ENCODE measurements around the gene KIF13A. TPM values are rescaled to one million over a fixed set of nuclear protein-coding genes. Genes with fewer than 3 reads are reported as not detected.
"Not testable (repeated sequence)": the region's sequence is repeated elsewhere in the genome, so short reads cannot be mapped to it uniquely, and the experiment has no call there.

KIF13A gene
- polyA plus RNA-seq, 1 donor: 34.1 TPM

DNA sequence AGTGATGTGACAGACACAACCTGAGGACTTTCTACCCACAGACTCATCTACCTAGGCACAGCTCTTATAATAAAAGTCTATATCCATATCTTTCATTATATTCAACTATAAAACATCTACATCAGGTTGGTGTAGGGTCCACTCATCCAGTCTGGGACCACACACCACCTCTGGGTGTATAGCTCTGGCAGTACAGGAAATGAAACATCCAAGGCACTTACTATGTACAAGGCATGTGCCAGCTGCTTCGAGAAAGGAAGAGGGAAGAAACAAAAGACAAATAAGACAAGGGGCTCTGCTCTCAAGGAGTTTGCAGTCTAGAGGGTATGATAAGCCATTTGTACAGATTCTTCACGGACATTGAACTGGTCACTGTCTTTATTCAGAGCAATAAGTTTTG, 18.6 kb downstream of the KIF13A start:
- DNase-seq (ENCODE audit: low read depth): no peak

DNA sequence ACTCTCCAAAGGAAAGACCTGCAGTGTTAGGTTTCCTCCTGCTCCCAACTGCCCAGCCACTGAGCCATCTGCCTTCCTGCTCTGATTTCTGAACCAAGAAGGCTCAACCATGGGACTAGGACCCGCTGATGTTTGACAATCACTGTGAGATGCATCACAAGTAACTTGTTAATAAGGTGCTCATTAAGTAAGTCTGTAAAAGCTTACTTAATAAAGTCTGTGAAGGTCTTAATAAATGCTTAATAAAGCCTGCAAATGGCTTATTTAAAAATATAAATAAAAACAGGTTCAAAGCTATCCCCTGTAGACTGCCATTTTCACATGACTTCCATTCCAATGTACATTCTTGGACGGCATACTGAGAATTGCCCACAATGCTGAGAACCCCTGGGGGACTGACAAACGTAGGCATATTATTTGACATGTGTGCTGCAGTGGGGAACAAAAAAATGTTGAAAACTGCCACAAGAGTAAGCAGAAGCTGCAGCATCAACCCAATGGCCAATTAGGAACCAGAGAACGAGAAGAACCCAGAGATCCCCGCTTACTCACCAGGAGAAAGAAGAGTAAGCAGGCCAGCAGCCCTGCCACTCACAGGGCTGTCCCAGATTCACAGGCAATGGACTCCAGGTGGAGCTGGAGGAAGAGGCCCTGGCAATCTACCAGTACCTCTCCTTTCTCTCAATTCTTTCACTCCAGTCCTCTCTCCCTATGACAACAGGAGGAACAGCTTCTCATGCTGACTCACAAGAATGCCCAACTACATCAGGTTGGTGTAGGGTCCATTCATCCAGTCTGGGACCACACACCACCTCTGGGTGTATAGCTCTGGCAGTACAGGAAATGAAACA, 19.5 kb downstream of the KIF13A start:
- DNase-seq (ENCODE audit: low read depth): no peak

DNA sequence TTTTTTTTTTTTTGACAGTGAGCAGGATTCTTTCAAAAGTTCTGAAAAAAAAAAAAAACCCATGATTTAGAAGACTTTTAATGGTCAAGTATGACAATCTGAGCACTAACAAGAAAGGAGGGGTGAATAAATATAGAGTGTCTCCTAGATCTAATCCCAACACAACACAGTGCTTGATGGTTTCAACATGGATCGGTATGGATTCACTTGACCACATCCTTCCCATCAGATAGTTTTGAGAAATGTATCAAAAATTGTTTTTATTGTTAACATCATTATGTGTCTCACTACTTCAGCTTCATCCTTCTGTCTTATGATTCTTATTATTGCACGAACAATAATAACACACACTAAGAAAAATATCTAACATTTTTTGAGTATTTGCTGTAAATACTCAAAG, 21.0 kb downstream of the KIF13A start:
- DNase-seq (ENCODE audit: low read depth): no peak

DNA sequence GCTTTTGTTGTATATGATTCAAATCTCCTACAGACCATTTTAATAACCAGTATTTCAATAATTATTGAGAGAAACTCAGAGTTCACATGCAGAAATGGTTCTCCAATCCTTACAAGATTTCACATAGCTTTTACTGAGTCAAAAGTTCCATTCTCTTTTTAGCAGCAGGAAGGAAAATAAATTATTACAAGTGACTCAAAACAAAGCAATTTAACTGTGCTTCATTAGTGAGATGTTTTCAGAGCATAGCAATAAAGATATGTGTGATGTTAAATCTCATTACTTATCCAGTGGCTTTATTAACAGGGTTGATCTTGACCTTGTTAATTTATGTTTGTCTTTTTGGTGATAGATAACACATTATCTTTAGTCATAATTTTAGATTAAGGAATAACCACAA, 22.0 kb downstream of the KIF13A start:
- DNase-seq (ENCODE audit: low read depth): no peak

DNA sequence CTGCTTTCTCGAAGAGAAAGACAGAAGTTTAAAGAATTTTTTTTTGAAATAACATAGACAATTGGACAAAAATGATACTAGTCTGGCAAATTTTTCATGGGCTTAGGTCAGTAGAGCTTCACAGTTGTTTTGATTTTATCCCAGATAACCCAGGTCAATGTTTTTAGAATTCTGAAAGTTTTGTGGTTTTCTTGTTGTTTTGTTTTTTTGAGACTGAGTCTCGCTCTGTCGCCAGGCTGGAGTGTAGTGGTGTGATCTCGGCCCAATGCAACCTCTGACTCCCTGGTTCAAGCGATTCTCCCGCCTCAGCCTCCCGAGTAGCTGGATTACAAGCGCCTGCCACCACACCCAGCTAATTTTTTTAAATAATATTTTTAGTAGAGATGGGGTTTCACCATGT, 22.8 kb downstream of the KIF13A start:
- DNase-seq (ENCODE audit: low read depth): no peak

DNA sequence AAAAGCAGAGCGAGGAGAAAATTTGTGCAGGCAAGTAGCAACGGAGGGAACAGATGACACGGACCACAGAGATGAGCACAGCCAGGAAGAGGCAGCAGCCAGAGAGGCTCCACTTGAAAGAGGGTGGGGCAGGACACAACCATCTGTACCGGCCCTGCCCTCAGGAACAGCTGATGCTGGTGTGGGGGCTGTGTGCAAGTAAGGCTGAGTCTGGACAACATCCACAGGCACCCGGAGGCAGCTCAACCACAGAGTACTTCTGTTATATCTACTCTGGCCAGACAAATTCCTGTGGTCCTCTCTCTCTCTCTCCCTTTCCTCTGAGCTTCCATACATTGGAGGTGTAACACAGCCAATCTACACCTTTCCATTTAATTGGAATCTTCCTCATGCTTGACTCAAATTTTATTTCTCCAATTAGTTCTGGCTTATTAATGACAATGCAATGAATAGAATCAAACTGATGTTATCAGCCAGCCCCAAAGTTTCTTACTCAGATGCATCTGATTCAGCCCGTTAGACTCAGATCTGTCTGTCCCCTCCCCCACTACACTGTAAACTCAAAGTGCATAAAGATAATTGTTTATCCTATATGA, 24.9 kb downstream of the KIF13A start:
- no peak for DNase-seq (ENCODE audit: low read depth)

DNA sequence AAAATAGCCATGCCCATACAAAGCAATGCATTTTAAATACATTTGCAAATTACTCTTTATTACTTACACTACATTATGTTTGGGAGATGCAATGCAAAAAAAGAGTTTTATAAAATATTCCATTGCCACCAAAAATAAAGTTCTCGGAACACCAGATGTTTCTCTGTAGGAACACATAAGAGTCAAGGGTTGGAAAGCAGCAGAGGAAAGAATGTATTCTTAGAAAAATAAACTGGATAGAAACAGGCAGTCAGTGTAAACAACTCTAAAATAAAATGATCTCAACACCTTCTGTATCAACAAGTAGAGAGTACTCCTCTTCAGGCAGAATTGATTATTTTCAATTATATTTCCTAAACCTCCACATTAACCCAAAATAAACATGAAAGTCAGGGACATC, 28.1 kb downstream of the KIF13A start:
- DNase-seq (ENCODE audit: low read depth): peak; percentile 16

DNA sequence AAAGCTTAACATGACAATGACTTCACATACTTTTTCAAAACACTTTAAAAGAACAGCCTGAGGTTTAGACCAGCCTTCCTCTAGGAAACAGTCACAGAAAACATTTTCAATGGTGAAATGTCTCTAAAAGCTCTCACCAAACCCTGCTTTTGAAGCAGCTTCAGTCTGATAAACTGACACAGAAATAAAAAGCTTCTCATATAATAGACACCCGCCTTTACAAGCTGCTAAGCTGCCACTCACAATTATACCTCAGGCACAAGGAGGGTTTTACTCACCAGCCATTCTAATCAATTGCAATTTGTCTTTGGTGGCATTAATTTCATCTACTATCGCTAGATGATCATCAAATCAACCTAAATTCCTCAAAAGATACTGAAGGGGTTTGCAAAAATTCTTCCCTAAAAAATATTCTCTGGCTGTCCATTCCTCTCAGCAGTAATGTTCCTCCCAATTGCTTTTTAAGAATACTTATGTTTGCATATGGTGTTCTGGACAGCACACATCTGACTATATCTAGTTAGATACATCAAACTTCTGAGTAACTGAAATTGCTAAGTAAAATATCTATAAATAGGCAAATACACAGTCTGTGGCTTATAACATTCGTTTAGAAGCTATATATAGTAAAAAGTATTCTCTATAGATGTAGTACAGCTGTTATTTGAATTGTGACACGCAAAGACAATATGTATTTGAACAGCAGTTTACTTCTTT, 29.4 kb downstream of the KIF13A start:
- no peak for DNase-seq (ENCODE audit: low read depth)

DNA sequence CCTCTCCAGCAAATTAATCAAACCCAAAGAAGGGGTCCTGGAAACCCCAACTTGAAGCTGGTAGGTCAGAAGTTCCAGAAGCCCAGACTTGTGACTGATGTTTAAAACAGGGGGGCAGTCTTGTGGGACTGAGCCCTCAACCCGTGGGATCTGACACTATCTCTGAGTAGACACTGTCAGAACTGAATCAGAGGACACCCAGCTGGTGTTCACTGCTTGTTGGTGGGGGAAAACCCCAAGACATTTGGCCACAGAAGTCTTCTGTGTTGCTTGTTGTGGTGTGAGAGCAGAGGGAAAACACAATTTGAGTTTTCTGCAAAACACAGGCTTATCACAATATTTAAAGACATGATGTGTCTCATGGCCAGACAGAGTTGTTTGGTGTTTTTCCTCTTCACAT, 29.9 kb downstream of the KIF13A start:
- no peak for DNase-seq (ENCODE audit: low read depth)

DNA sequence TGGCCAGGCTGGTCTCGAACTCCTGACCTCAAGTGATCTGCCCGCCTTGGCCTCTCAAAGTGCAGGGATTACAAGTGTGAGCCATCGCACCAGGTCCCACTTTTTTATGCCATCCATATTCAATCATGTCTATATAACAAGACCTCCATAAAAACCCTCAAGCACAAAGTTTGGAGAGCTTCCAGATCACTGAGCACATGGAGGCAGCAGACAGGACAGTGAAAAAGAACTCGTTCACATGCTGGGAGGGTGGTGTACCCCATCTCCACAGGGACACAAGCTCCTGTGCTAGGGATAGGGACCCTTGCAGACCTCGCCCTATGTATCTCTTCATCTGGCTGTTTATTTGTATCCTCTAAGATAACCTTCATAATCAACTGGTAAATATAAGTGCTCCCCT, 30.3 kb downstream of the KIF13A start:
- DNase-seq (ENCODE audit: low read depth): no peak

DNA sequence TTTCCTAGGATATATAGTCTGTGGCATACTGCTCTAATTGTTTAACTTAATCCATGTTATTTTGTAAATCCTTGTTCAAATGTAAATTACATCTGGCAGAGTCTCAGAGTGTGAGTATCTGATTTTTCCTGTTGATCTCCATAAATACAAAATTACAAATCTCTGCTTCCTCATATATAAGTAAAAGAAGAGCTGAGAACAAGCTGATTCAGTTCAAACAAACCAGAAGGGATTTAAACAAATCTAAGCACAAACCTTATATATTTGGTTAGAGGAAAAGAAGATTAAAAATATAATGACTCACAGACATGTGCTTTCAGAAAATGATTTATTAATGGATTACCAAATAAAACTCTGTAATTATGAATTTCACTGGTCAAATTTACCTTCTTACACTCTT, 37.3 kb downstream of the KIF13A start:
- DNase-seq (ENCODE audit: low read depth): no peak

DNA sequence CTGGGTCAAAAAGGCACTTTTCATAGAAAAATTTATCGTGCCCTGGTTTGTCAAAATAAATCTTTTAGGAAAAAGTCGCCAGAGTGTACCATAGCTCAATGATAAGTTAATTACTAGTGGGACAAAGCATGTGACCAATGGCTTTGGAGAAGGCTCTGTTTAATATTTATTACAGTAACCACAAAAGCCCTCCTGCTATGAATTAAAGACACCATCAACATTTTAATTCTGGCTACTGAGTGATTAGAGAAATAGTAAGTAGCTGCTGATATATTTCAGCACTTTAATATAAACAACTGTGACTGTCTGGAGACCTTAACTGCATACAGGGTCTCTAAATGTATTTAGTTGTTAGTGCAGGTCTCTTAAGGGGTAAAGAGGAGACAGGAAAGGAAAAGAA, 38.3 kb downstream of the KIF13A start:
- DNase-seq (ENCODE audit: low read depth): no peak

DNA sequence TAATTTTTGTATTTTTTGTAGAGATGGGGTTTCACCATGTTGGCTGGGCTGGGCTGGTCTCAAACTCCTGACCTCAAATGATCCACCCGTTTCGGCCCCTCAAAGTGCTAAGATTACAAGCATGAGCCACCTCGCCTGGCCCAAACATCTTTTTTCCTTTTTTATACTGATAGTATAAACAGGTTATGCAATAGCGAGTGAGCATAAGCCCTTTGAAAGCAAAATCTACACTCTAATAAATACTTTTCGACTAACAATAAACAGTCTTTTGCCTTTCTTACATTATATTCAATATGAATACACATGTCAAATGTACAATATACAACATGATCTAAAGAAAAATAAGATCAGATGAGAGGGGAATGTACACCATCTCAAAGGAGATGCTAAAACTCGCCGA, 38.7 kb downstream of the KIF13A start:
- no peak for DNase-seq (ENCODE audit: low read depth)

DNA sequence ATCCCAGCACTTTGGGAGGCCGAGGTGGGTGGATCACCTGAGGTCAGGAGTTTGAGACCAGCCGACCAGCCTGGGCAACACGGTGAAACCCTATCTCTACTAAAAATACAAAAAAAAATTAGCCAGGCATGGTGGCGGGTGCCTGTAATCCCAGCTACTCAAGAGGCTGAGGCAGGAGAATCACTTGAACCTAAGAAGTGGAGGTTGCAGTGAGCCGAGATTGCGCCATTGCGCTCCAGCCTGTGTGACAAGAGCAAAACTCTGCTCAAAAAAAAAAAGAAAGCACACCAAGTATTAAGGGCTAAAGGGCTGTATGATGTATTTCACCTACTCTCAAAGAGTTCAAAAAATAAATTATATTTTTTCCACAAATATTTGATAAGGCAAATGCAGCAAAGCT, 39.9 kb downstream of the KIF13A start:
- DNase-seq (ENCODE audit: low read depth): not testable (repeated sequence)

DNA sequence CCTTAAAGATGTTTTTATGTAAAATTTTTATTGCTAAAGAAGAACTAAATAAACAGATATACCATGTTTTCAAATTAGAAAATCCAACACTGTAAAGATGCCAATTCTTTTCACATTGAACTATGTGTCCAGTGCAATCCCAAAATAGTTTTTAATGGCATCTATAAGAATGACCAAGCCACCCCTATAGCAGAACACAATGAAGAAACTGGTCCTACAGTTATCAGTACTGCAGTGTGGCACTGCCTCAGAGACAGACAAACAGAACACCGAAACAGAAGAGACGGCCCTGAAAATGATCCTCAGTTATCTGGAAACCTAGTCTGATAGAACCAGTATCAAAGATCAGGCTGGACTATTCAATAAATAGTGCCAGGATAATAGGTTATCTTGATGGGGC, 41.9 kb downstream of the KIF13A start:
- DNase-seq (ENCODE audit: low read depth): no peak

DNA sequence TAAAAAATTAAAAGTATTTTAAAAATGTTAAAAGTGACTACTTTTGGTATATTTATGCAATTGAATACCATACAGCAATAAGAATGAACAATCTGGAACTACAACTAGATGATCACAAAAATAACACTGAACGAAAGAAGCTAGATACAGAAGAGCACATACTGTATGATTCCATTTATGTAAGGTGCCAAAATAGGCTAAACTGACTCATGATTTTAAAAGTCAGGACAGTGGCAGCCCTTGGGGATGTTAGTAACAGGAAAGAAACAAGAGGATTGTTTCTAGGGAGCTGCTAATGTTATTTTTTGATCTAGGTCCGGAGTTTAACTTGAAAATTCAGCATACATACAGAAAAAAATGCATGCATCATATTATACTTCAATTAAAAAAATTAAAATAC, 42.3 kb downstream of the KIF13A start:
- DNase-seq (ENCODE audit: low read depth): no peak

DNA sequence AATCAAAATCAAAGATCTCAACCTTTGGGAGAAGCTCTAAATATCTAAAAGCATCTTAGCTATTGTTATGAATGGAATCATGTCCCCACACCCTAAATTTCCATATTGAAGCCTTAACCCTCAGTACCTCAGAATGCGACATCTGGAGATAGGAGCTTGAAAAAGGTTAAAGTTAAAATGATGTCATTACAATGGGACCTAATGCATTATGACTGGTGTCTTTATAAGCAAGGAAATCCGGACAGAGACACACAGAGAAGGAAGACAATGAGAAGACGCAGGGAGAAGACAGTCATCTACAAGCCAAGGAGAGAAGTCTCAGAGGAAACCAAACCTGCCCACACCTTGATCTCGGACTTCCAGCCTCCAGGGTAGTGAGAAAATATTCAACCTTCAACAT, 46.1 kb downstream of the KIF13A start:
- no peak for DNase-seq (ENCODE audit: low read depth)

DNA sequence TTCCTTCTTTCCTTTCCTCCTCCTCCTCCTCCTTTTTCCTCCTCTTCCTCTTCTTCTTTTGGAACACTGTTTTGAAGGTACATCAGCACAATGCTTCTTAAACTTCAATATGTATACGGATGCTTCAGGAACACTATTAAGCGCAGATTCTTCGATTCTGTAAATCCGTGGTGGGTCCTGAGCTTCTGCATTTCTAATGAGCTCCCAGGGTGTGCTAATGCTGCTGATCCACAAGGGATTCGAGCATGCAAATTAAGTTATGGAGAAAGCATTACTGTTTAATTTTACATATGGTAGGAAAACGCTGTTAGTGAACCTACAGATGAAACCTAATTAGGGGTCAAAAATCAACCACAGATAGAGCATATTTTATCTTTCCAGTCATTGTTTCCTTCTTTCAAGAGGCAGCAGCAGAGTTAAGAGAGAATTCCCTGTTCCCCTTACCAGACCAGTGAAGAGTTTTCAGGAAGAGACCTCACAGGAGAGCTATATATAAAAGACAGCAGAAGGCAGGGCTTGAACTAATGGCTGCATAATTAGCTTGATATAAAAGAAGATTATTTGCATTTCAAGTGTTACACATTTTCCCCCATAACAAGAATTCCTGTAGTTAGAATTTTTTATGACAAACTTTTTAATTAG, 47.2 kb downstream of the KIF13A start:
- DNase-seq (ENCODE audit: low read depth): no peak

DNA sequence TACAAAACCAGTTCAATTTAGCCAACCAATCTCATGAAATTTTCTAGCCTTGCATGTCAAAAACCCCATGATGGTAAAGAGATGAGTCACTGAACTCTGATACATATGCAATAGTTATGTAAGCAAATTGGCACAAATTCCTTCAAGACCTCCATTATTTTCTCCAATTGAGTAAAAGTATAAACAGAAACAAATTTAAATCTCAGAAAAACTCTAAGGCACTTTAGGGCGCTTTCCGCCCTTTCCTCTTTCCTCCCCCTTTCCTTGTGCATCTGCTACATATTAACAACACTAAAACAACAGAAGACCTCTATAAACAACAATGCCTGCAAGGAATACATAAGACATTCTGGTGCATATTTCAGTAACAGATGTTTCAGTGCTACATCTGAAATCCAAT, 48.5 kb downstream of the KIF13A start:
- no peak for DNase-seq (ENCODE audit: low read depth)

DNA sequence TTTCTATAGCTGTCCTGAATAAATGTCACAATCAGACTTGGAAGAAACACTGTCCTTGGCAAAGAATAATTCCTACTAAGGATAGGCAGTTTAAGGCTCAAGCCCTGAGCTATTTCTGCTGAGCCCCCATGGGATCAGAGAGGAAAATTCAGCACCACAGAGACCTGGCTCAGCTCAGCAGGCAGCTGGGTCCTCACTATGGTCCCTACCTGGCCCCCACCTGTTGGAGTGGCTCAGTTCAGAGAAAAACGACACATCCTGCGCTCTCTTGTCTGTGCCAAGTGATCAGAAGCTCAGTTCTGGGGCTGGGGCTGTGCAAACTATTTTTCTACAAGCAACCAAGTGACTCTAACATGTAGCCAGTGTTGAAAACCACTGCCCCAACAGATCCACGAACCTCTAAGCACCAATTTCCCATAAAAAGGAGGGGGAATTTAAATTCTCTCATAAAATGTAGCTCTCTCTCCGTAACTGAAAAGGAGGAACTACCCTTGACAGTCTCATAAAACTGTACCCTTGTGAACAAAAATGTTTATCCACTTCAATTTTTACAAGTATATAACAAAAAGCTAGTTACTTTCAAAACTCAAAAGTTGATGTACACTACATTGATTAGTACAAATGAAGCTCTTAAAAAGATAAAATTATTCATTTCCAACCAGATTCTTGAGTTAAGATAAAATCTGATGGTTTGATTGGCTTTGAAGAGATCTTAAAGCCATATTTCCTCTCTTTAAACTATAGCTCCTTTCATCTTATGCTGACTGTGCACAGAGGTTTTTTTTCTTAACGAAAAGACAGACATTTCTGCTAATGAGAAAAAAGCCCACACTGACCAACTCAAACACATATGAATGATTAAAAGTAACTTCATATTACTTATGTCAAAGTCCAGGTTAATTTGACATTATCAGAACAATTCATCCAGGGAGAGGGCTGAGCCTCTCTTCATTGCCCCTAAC, 52.0 kb downstream of the KIF13A start:
- DNase-seq (ENCODE audit: low read depth): no peak

DNA sequence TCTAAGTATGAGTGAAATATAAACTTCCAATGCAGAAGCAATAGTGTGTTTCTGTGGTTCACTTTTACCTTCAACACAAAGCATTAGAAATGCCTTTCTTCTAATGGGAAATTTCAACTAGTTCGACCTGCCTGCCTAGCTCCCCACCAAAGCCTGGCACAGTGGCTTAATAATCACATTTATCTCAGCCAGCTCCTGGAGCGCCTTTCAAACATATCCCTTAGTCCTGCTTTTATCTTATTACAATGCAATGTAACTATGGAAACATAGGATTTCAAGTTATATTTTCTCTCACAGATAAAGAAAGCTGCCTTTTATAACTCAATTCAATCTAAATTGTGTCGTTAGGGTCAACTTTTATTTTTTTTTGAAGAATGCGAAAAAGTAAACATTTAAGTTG, 53.7 kb downstream of the KIF13A start:
- no peak for DNase-seq (ENCODE audit: low read depth)

All from forelimb muscle (tissue), 1 donor.